Measurements from ENCODE around the gene PTGIS.

The PTGIS gene

GRCh38 chr20:49560646-49561045 lies 7.3 kb downstream of the PTGIS start:
- Histone ChIP-seq H3K27ac (ENCODE audit: insufficient read depth, low read length, poor library complexity, severe bottlenecking) (no peak overlapping the region), H3K9me3 (ENCODE audit: control insufficient read depth, low read length) (no peaks in the 10 kb centered on the region), H3K27me3 (replicated peaks; ENCODE audit: control insufficient read depth, insufficient read depth, low read length, poor library complexity, severe bottlenecking) (peaks cover 2% of the 10 kb centered on the region), H3K4me3 (ENCODE audit: insufficient read depth, low read depth, low read length, poor library complexity, severe bottlenecking) (no peak overlapping the region), H3K36me3 (ENCODE audit: control insufficient read depth, insufficient read depth, low read length) (no peaks in the 10 kb centered on the region), H3K4me1 (ENCODE audit: control insufficient read depth, insufficient read depth, low read length, poor library complexity, severe bottlenecking) (no peaks in the 10 kb centered on the region)
- DNase-seq, result no peak

DNA sequence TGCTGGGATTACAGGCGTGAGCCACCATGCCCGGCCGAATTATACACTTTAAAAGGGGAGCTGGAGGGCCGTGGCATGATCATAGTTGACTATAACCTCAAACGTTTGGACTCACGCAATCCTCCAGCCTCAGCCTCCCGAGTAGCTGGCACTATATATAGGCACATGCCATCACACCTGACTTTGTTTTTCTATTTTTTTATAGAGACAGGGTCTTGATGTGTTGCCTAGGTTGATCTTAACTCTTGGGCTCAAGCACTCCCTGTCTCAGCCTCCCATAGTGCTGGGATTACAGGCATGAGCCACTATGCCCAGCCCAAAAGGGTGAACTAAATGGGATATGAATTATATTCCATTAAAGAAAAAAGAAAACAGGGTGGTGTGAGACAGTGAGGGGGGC lies 7.8 kb downstream of the PTGIS start:
- Histone ChIP-seq H3K4me3 (ENCODE audit: insufficient read depth, low read depth, low read length, poor library complexity, severe bottlenecking) (no peak overlapping the region), H3K27me3 (replicated peaks; ENCODE audit: control insufficient read depth, insufficient read depth, low read length, poor library complexity, severe bottlenecking) (no peaks in the 10 kb centered on the region), H3K4me1 (ENCODE audit: control insufficient read depth, insufficient read depth, low read length, poor library complexity, severe bottlenecking) (no peaks in the 10 kb centered on the region), H3K9me3 (ENCODE audit: control insufficient read depth, low read length) (no peaks in the 10 kb centered on the region), H3K36me3 (ENCODE audit: control insufficient read depth, insufficient read depth, low read length) (no peaks in the 10 kb centered on the region), H3K27ac (ENCODE audit: insufficient read depth, low read length, poor library complexity, severe bottlenecking) (no peak overlapping the region)
- no peak for DNase-seq

GRCh38 chr20:49559411-49560081 lies 8.4 kb downstream of the PTGIS start:
- no peaks in the 10 kb centered on the region for H3K36me3 ChIP-seq (ENCODE audit: control insufficient read depth, insufficient read depth, low read length)
- H3K9me3 ChIP-seq (ENCODE audit: control insufficient read depth, low read length), result no peaks in the 10 kb centered on the region
- H3K27me3 ChIP-seq (replicated peaks; ENCODE audit: control insufficient read depth, insufficient read depth, low read length, poor library complexity, severe bottlenecking), result no peaks in the 10 kb centered on the region
- no peak overlapping the region for H3K27ac ChIP-seq (ENCODE audit: insufficient read depth, low read length, poor library complexity, severe bottlenecking)
- DNase-seq, result no peak
- no peak overlapping the region for H3K4me3 ChIP-seq (ENCODE audit: insufficient read depth, low read depth, low read length, poor library complexity, severe bottlenecking)
- H3K4me1 ChIP-seq (ENCODE audit: control insufficient read depth, insufficient read depth, low read length, poor library complexity, severe bottlenecking), result no peaks in the 10 kb centered on the region

- H3K4me3 ChIP-seq (ENCODE audit: insufficient read depth, low read depth, low read length, poor library complexity, severe bottlenecking), result no peak overlapping the region
- H3K27ac ChIP-seq (ENCODE audit: insufficient read depth, low read length, poor library complexity, severe bottlenecking), result no peak overlapping the region
- no peaks in the 10 kb centered on the region for H3K4me1 ChIP-seq (ENCODE audit: control insufficient read depth, insufficient read depth, low read length, poor library complexity, severe bottlenecking)
- H3K9me3 ChIP-seq (ENCODE audit: control insufficient read depth, low read length), result no peaks in the 10 kb centered on the region
- H3K27me3 ChIP-seq (replicated peaks; ENCODE audit: control insufficient read depth, insufficient read depth, low read length, poor library complexity, severe bottlenecking), result no peaks in the 10 kb centered on the region
- no peak for DNase-seq
- H3K36me3 ChIP-seq (ENCODE audit: control insufficient read depth, insufficient read depth, low read length), result no peaks in the 10 kb centered on the region
Observed at GRCh38 chr20:49558826-49559225, 9.1 kb downstream of the PTGIS start.

- Histone ChIP-seq H3K4me3 (ENCODE audit: insufficient read depth, low read depth, low read length, poor library complexity, severe bottlenecking) (no peak overlapping the region), H3K9me3 (ENCODE audit: control insufficient read depth, low read length) (no peaks in the 10 kb centered on the region), H3K27ac (ENCODE audit: insufficient read depth, low read length, poor library complexity, severe bottlenecking) (no peak overlapping the region), H3K4me1 (ENCODE audit: control insufficient read depth, insufficient read depth, low read length, poor library complexity, severe bottlenecking) (no peaks in the 10 kb centered on the region), H3K36me3 (ENCODE audit: control insufficient read depth, insufficient read depth, low read length) (no peaks in the 10 kb centered on the region), H3K27me3 (replicated peaks; ENCODE audit: control insufficient read depth, insufficient read depth, low read length, poor library complexity, severe bottlenecking) (no peaks in the 10 kb centered on the region)
- DNase-seq, result no peak
Observed at GRCh38 chr20:49557449-49557848, 10.5 kb downstream of the PTGIS start.

DNA sequence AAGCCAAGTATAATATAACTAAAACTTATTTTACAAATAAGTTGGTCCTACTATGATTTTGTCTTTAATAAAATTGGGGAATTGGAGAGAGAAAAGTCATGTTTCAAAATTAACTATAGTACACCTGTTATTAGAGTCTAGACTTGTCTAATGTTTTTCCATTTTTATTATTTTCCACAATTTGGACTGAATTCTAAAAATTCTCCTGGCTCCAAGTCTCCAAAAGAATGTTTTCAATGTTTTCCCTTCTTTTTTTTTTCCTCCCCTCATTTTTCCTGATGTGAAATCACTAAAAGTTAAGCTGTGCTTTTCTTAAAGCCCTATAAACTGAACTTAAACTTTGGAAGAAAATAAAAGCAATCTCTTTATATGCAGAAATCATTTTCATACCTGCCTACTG lies 11.3 kb downstream of the PTGIS start:
- no peak overlapping the region for H3K27ac ChIP-seq (ENCODE audit: insufficient read depth, low read length, poor library complexity, severe bottlenecking)
- H3K27me3 ChIP-seq (replicated peaks; ENCODE audit: control insufficient read depth, insufficient read depth, low read length, poor library complexity, severe bottlenecking), result no peaks in the 10 kb centered on the region
- no peaks in the 10 kb centered on the region for H3K9me3 ChIP-seq (ENCODE audit: control insufficient read depth, low read length)
- H3K4me3 ChIP-seq (ENCODE audit: insufficient read depth, low read depth, low read length, poor library complexity, severe bottlenecking), result no peak overlapping the region
- H3K36me3 ChIP-seq (ENCODE audit: control insufficient read depth, insufficient read depth, low read length), result no peaks in the 10 kb centered on the region
- no peak for DNase-seq
- no peaks in the 10 kb centered on the region for H3K4me1 ChIP-seq (ENCODE audit: control insufficient read depth, insufficient read depth, low read length, poor library complexity, severe bottlenecking)

- Histone ChIP-seq H3K27me3 (replicated peaks; ENCODE audit: control insufficient read depth, insufficient read depth, low read length, poor library complexity, severe bottlenecking) (no peaks in the 10 kb centered on the region), H3K36me3 (ENCODE audit: control insufficient read depth, insufficient read depth, low read length) (no peaks in the 10 kb centered on the region), H3K9me3 (ENCODE audit: control insufficient read depth, low read length) (no peaks in the 10 kb centered on the region), H3K27ac (ENCODE audit: insufficient read depth, low read length, poor library complexity, severe bottlenecking) (no peak overlapping the region), H3K4me3 (ENCODE audit: insufficient read depth, low read depth, low read length, poor library complexity, severe bottlenecking) (no peak overlapping the region), H3K4me1 (ENCODE audit: control insufficient read depth, insufficient read depth, low read length, poor library complexity, severe bottlenecking) (no peaks in the 10 kb centered on the region)
- DNase-seq, result no peak
Observed at GRCh38 chr20:49549801-49550551, 18.0 kb downstream of the PTGIS start.

- DNase-seq, result no peak
- no peaks in the 10 kb centered on the region for H3K9me3 ChIP-seq (ENCODE audit: control insufficient read depth, low read length)
- H3K27ac ChIP-seq (ENCODE audit: insufficient read depth, low read length, poor library complexity, severe bottlenecking), result no peak overlapping the region
- H3K4me3 ChIP-seq (ENCODE audit: insufficient read depth, low read depth, low read length, poor library complexity, severe bottlenecking), result no peak overlapping the region
- H3K36me3 ChIP-seq (ENCODE audit: control insufficient read depth, insufficient read depth, low read length), result no peaks in the 10 kb centered on the region
- H3K4me1 ChIP-seq (ENCODE audit: control insufficient read depth, insufficient read depth, low read length, poor library complexity, severe bottlenecking), result no peaks in the 10 kb centered on the region
- H3K27me3 ChIP-seq (replicated peaks; ENCODE audit: control insufficient read depth, insufficient read depth, low read length, poor library complexity, severe bottlenecking), result no peaks in the 10 kb centered on the region
Observed at GRCh38 chr20:49548371-49548947, 19.5 kb downstream of the PTGIS start.

DNA sequence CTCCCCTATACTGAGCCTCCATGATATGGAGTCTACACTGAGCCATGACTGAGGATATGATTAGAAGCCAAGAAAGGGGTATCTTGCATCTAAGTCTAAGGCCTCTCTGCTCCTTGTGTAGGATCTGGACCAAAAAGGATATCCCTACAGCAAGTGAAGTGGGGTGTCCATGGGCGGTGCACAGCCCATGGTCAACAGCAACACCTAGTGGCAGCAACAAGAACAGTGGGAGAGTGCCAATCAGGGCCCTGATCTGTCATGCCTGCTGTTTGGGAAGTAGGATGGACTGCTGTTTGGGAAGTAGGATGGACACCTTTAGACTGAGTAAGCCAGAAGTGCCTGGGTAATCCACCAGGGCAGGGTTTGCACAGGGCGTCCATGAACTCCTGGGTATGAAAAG lies 22.4 kb downstream of the PTGIS start:
- H3K27me3 ChIP-seq (replicated peaks; ENCODE audit: control insufficient read depth, insufficient read depth, low read length, poor library complexity, severe bottlenecking), result no peaks in the 10 kb centered on the region
- no peaks in the 10 kb centered on the region for H3K36me3 ChIP-seq (ENCODE audit: control insufficient read depth, insufficient read depth, low read length)
- no peaks in the 10 kb centered on the region for H3K9me3 ChIP-seq (ENCODE audit: control insufficient read depth, low read length)
- DNase-seq, result no peak
- no peaks in the 10 kb centered on the region for H3K4me1 ChIP-seq (ENCODE audit: control insufficient read depth, insufficient read depth, low read length, poor library complexity, severe bottlenecking)
- no peak overlapping the region for H3K4me3 ChIP-seq (ENCODE audit: insufficient read depth, low read depth, low read length, poor library complexity, severe bottlenecking)
- no peak overlapping the region for H3K27ac ChIP-seq (ENCODE audit: insufficient read depth, low read length, poor library complexity, severe bottlenecking)

DNA sequence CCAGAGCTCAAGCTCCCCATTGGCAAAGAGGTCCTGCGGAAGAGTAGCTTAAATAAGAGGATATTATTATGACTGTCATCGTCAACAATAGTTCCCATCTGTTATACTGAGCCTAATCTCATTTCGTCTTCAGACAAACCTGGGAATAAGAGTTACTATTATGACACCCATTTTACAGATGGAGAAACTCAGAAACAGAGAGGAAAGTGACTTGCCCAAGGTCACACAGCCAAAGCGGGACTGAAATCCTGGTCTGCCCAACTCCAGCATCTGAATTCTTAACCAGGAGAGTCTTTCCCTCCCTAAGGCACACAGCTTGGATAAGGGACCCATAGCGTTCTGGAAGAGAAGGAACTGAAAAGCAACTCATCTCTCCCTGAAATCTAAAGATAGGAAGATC lies 23.4 kb downstream of the PTGIS start:
- Histone ChIP-seq H3K27me3 (replicated peaks; ENCODE audit: control insufficient read depth, insufficient read depth, low read length, poor library complexity, severe bottlenecking) (no peaks in the 10 kb centered on the region), H3K27ac (ENCODE audit: insufficient read depth, low read length, poor library complexity, severe bottlenecking) (no peak overlapping the region), H3K4me3 (ENCODE audit: insufficient read depth, low read depth, low read length, poor library complexity, severe bottlenecking) (no peak overlapping the region), H3K4me1 (ENCODE audit: control insufficient read depth, insufficient read depth, low read length, poor library complexity, severe bottlenecking) (no peaks in the 10 kb centered on the region), H3K9me3 (ENCODE audit: control insufficient read depth, low read length) (no peaks in the 10 kb centered on the region), H3K36me3 (ENCODE audit: control insufficient read depth, insufficient read depth, low read length) (no peaks in the 10 kb centered on the region)
- DNase-seq, result no peak

Data from effector memory CD4-positive, alpha-beta T cell (primary cell).